GM18873 (cell line): ENCODE data around the gene COL27A1.
"Not testable (repeated sequence)": the region's sequence is repeated elsewhere in the genome, so short reads cannot be mapped to it uniquely, and the experiment has no call there.

ENCODE experiments used
- ATAC-seq: cut with Tn5 transposase; IDR thresholded peaks from one replicate; pipeline ENCODE4 v1.9.1; 2021; ENCODE audit warnings: mild to moderate bottlenecking, moderate library complexity, moderate number of reproducible peaks; ENCODE audit not compliant: unreplicated experiment, low FRiP score

COL27A1 gene

DNA sequence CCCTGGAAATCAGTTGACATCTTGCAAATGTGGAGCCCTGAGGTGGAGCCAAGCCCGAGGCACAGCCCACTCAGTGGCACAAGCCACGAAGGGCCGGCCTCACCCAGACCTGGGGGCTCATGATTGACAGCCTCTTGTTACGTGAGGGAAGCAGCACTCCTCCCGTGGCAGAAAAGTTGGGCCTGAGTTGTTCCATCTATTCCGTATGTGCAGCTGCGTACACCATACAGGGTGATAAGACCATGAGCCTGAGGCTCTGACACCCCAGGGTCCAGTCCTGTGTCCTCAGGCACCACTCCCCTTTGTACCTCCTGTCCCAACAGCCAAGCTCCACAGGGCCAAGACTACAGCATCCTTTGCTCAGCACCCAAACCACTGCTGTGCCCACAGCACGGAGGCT is 172.4 kb downstream of the COL27A1 start:
- ATAC-seq = no peak

GRCh38 chr9:114328357-114328820 is 173.1 kb downstream of the COL27A1 start:
- ATAC-seq = not testable (repeated sequence)

- ATAC-seq = not testable (repeated sequence)
Observed at GRCh38 chr9:114328937-114329624, 173.7 kb downstream of the COL27A1 start.

GRCh38 chr9:114329625-114330022 is 174.3 kb downstream of the COL27A1 start, which contains the start of gene ORM2:
Gene ORM2, plus strand, starts transcription at chr9:114329869. Its CDS starts 36 bp downstream, at chr9:114329905.
- ATAC-seq = not testable (repeated sequence)

DNA sequence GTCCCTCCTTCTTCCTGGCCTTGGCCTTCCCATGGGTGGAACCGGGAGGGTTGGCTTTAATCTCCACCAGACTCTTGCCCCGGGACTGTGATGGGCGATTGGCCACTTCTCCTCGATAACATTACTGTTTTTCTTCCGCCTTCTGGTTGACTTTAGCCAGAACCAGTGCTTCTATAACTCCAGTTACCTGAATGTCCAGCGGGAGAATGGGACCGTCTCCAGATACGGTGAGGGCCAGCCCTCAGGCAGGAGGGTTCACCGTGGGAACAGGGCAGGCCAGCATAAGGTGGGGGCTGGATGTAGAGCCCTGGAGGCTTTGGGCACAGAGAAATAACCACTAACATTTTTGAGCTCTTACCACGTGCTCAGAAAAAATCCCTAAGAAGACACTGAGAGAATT is 175.3 kb downstream of the COL27A1 start:
- no peak for ATAC-seq

- not testable (repeated sequence) for ATAC-seq
Observed at GRCh38 chr9:114331229-114332195, 176.2 kb downstream of the COL27A1 start.

GRCh38 chr9:114332474-114333040 is 177.2 kb downstream of the COL27A1 start:
- ATAC-seq = not testable (repeated sequence)

DNA sequence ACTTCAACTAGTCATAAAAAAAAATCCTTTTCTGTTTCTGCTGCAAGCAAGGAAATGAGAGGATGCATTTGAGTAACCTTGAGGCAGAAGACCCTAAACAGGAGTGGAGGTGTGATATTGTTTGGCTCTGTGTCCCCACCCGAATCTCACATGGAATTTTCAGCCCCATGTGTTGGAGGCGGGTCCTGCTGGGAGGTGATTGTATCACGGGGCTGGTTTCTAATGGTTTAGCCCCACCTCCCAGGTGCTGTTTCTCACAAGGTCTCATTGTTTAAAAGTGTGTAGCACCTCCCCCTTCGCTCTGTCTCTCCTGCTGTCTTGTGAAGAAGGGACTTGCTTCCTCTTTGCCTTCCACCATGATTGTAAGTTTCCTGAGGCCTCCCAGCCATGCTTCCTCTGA is 178.4 kb downstream of the COL27A1 start:
- ATAC-seq = not testable (repeated sequence)

GRCh38 chr9:114334490-114334889 is 179.2 kb downstream of the COL27A1 start:
- no peak for ATAC-seq

DNA sequence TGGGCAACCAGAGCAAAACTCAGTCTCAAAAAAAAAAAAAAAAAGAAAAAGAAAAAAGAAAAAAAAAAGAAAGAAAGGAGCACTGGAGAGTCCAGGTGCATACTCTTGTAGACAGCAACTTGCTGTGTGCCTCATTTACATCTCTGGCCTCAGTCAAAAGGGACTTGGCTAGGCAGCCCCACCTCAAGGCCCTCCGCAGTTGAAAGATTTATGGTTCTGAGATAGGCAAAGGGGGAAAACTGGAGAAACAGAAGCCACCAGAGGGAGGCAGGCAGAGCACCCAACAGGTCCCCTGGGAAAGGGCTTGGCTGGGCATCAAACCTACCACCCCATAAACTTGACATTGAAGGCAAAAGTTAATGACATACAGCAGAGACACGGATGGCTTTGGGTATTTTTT is 180.4 kb downstream of the COL27A1 start:
- ATAC-seq = no peak

- ATAC-seq = no peak
Observed at GRCh38 chr9:114336157-114336556, 180.8 kb downstream of the COL27A1 start.

- ATAC-seq = no peak
Observed at GRCh38 chr9:114336699-114337395, 181.5 kb downstream of the COL27A1 start.

DNA sequence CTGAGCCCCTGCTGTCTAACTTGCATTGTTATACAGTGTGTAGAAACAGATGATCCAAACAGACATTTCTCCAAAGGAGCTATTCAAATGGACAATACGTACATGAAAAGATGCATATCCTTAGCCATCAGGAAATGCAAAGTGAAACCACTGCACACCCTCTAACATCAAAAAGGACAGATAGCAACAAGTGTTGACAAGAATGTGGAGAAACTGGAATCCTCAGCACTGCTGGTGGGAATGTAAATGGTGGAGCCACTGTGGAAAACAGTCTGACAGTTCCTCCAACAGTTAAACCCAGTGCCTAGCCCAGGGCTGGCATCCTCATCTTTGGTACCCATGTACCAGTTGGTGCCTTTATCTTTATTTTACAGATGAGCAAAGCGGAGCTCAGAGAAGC is 182.8 kb downstream of the COL27A1 start:
- ATAC-seq = no peak

- ATAC-seq = no peak
Observed at GRCh38 chr9:114339130-114339908, 184.0 kb downstream of the COL27A1 start.

GRCh38 chr9:114341152-114341830 is 186.0 kb downstream of the COL27A1 start:
- no peak for ATAC-seq

DNA sequence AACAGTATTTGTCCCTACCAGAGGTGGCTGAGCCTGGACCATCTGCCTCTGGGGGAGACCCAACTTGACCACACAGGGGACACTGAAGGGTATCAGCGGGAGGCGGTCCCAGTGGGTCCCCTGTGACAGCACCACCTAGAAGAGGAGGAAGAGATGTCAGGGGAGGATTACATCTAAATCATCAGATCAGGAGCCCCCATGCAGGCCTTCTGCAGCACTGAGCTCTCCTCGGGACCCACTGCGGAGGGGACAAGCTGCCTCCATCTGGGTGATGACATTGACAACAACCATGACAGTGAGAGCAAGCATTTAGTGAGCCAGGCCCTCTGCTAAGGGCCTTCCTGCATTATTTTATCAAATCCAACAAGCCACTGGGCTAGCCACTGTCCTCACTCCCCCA is 186.7 kb downstream of the COL27A1 start:
- no peak for ATAC-seq

DNA sequence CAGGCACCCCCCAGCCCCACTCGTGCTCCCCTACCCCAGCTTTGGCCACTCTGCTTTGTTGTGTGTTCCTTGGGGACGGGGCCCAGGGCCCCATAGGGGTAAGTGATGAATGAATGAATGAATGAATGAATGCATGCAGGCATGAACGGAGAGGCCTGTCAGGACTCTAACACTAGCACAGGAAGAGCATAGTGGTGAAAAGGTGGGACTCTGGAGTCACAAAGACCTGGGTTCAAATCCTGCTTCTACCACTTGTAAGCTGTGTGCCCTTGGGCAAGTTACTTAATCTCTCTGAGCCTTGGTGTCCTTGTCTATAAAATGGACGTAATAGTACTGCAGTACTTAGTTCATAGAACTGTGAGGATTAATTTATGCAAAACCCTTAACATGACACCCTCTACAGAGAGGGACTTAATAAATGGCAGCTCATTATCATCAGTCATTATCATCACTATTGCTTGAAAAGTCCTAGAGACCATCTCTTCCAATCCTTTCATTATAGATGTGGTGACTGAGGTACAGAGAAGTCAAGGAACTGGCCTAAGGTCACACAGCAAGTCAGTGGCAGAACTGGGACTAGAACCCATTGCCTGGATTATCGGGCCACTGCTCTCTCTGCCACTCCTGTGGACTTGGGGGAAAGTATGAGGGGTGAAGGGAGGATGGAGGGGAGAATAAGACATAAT is 187.6 kb downstream of the COL27A1 start:
- no peak for ATAC-seq

DNA sequence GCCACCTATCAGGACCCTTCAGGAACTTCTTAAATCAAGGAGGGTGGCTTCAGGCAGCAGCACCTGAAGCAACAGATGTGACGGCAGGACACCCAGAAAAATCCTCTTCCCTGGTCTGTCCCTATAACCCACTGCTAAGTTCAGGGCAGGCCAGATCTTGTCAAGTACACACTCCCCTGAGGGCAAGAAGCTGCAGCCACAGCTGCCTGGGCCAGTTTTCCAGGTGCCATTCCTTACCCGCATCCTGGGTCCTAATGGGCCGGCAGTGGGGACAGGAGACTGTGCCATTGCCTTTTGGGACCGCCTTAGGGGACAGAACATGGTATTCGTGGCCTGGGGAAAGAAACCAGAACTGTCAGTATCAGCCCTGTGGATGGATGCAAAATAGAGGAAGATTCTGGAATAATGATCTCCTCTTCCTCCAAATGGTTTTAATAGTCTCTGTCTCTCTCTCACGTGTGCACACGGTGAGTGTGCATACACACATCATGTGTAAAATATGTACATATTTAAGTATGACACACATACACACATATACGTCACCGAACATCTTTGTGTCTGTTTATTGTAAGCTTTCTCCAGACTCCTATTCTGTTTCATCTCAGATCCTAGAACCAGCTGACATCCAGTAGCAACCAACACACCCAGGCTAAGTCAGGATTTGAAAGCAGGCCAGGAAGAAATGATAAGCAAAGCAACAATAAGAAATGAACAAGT is 188.3 kb downstream of the COL27A1 start:
- ATAC-seq = no peak
